Calu3 (cell line): ENCODE results near the gene ARHGAP24. TPM values are rescaled to one million over a fixed set of nuclear protein-coding genes. Genes with fewer than 3 reads are reported as not detected.
A peak's percentile ranks its signal among the peaks of the same experiment; 100 is the strongest.

ENCODE experiments used
- BruUV-seq: library from RNA; stranded (reverse); fragments of 400-500 nt; replicated peaks from 2 replicates; lab custom pipeline; 2021; lab: Mats Ljungman, UMichigan
- CTCF ChIA-PET: fragments of 300-600 bp; sonication (Branson Sonifier 250); formaldehyde crosslinking; loops from one replicate; lab custom pipeline; 2022; ENCODE audit warnings: antibody characterized with exemption; lab: Charles Lee
- DNase-seq: peaks from one replicate; pipeline ENCODE4 v3.0.0; 2022
- H3K27ac Mint-ChIP-seq: one replicate; pipeline ENCODE4 v1.8.0; 2022; ENCODE audit warnings: mixed read lengths; ENCODE audit not compliant: unreplicated experiment
- H3K27me3 Mint-ChIP-seq: one replicate; pipeline ENCODE4 v1.8.0; 2022; ENCODE audit warnings: mixed read lengths; ENCODE audit not compliant: unreplicated experiment
- H3K36me3 Mint-ChIP-seq: one replicate; pipeline ENCODE4 v1.8.0; 2022; ENCODE audit warnings: mild to moderate bottlenecking, moderate library complexity, mixed read lengths; ENCODE audit not compliant: insufficient read depth, unreplicated experiment
- H3K4me1 Mint-ChIP-seq: one replicate; pipeline ENCODE4 v1.8.0; 2022; ENCODE audit warnings: mild to moderate bottlenecking, low read depth, mixed read lengths; ENCODE audit not compliant: unreplicated experiment
- H3K4me3 Mint-ChIP-seq: one replicate; pipeline ENCODE4 v1.8.0; 2022; ENCODE audit warnings: mild to moderate bottlenecking, low read depth, moderate library complexity, mixed read lengths; ENCODE audit not compliant: unreplicated experiment
- H3K9me3 Mint-ChIP-seq: one replicate; pipeline ENCODE4 v1.8.0; 2022; ENCODE audit warnings: low read depth, mixed read lengths; ENCODE audit not compliant: unreplicated experiment
- CTCF ChIP-seq: fragments of 200-600 bp; IDR thresholded peaks from one replicate; pipeline ENCODE4 v1.8.0; 2022; ENCODE audit warnings: antibody characterized with exemption; ENCODE audit not compliant: unreplicated experiment
- intact Hi-C: fragments of 100-400 bp; cut with micrococcal nuclease; formaldehyde crosslinking; loops from one replicate; pipeline ENCODE4 v1.10.0; 2022; ENCODE audit not compliant: unreplicated experiment
- total RNA-seq: library from RNA; stranded (reverse); gene quantifications from 2 replicates; pipeline ENCODE4 v1.2.3, GENCODE V29; 2022

The ARHGAP24 gene
- total RNA-seq, 1 experiment from 2014 or later: 10.2 TPM

DNA sequence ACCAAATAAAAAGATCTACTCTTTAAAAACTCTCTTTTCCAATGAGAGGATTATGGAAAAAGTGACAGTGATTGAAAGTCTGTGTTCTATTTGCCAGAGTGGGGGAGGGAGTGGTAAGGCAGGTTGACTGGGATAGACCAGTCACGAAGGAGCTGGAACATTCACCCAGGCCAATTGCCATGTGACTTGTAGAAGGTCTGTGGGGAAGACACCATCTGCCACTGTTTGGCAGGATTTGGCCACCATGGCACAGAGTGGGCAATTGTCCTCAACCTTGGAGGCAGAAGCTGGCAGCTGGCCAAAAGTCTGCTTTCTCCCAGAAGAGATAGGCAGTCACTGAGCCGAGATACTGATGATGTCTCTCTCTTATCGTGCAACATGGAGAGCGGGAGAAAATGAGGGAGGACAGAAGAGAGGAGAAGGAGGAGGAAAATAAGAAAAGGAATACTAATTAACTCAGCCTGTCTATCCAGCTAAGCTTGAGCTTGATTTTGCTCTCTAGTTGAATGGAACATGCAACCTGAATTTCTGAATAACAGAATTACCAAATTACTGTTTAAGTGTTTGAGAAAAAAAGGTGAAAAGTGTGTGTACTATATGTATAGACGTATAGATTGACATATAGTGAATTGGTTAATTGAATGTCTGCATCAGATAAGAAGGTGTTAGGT lies 267.1 kb downstream of the ARHGAP24 start:
- no TSS peak for BruUV-seq
- no peaks in the 10 kb centered on the region for H3K9me3 Mint-ChIP-seq
- no peak for TF ChIP-seq CTCF
- no peak overlapping the region for H3K27ac Mint-ChIP-seq
- CTCF ChIA-PET: no interaction called here
- intact Hi-C loops: no loop called here
- DNase-seq: no peak
- H3K4me1 Mint-ChIP-seq: peaks cover 6% of the 10 kb centered on the region
- no peaks in the 10 kb centered on the region for H3K36me3 Mint-ChIP-seq
- no peaks in the 10 kb centered on the region for H3K27me3 Mint-ChIP-seq
- no peak overlapping the region for H3K4me3 Mint-ChIP-seq

- Mint-ChIP-seq H3K4me3 (no peak overlapping the region), H3K9me3 (no peaks in the 10 kb centered on the region), H3K27me3 (no peaks in the 10 kb centered on the region), H3K27ac (no peak overlapping the region), H3K36me3 (no peaks in the 10 kb centered on the region), H3K4me1 (peaks cover 6% of the 10 kb centered on the region)
- no peak for DNase-seq
- intact Hi-C loops: loop anchor here (5.0 kb wide), 3 partner anchors 328 to 663 kb away; no protein-coding TSS in a partner anchor
- no peak for TF ChIP-seq CTCF
- CTCF ChIA-PET: no interaction called here
- no TSS peak for BruUV-seq
Measured at GRCh38 chr4:85744950-85745349, 270.0 kb downstream of the ARHGAP24 start.

DNA sequence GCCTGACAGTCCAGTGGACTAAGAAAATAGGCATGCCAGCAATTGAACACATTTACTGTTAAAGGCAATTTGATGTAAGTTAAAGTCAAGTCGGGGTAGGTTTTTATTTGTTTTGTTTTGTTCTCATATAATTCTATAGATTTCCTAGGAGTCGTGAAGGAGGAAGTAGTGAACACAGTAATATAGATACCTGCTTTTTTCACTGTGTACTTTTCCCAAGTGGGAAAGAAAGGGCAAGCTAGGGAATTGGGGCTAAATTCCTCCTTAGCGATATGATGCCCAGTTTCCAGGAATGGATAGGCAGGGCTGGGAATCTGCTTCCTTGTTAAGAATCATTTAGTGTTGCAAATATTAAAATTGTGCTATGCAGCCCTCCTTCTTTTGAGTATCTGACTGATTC lies 271.0 kb downstream of the ARHGAP24 start:
- no peak for TF ChIP-seq CTCF
- H3K27me3 Mint-ChIP-seq: no peaks in the 10 kb centered on the region
- intact Hi-C loops: loop anchor here (5.0 kb wide), 3 partner anchors 329 to 664 kb away; no protein-coding TSS in a partner anchor
- H3K27ac Mint-ChIP-seq: no peak overlapping the region
- no TSS peak for BruUV-seq
- peaks cover 6% of the 10 kb centered on the region for H3K4me1 Mint-ChIP-seq
- no peak overlapping the region for H3K4me3 Mint-ChIP-seq
- no peak for DNase-seq
- H3K9me3 Mint-ChIP-seq: no peaks in the 10 kb centered on the region
- no peaks in the 10 kb centered on the region for H3K36me3 Mint-ChIP-seq
- CTCF ChIA-PET: no interaction called here

DNA sequence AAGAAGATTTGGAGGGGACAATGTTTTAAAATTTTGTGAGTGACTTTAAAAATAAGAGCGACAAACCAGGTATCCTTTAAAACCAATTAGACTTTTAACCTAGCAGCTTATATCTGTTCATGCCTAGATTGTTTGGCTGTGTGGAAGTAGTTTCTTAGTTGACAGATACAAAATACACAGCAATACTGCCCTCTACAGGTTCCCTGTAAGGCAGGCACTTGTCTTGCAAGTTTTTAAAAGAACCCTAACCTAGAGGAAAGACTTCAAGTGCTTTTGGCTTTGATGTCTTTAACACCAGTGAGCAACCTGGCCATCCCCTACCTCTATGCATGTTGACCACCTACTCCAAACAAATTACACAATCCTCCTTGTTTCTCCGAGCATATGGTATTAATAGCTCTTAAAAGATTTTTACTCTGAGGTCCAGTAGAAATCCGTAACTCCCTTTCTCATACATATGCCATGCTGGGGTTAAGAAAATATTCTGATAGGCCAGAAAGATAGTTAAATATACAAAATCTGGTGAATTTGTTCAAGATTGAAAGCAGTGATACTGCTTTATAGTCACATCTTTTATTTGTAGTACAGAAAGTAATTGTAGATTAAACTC lies 273.0 kb downstream of the ARHGAP24 start:
- H3K36me3 Mint-ChIP-seq: no peaks in the 10 kb centered on the region
- no peaks in the 10 kb centered on the region for H3K9me3 Mint-ChIP-seq
- intact Hi-C loops: loop anchor here (5.0 kb wide), 3 partner anchors 331 to 666 kb away; no protein-coding TSS in a partner anchor
- CTCF ChIA-PET: interaction anchor here (0.6 to 1.6 kb wide), 5 partner anchors 257 to 664 kb away, joined by 3 to 5 read pairs (median 3); partner anchors contain the start of gene ARHGAP24
- no peak overlapping the region for H3K4me3 Mint-ChIP-seq
- no TSS peak for BruUV-seq
- peak; percentile 28 for DNase-seq
- peak; percentile 38 for TF ChIP-seq CTCF
- H3K27me3 Mint-ChIP-seq: no peaks in the 10 kb centered on the region
- no peaks in the 10 kb centered on the region for H3K4me1 Mint-ChIP-seq
- no peak overlapping the region for H3K27ac Mint-ChIP-seq
